ENCODE data around the gene FAM9A.
"Not testable (repeated sequence)": the region's sequence is repeated elsewhere in the genome, so short reads cannot be mapped to it uniquely, and the experiment has no call there.

FAM9A gene

GRCh38 chrX:8805046-8805445 lies 3.9 kb upstream of the FAM9A start:
- no peak overlapping the region for H3K27ac ChIP-seq
- TF ChIP-seq CTCF (conservative IDR thresholded peaks at IDR 0.05) (no peak), ZFX (IDR thresholded peaks at IDR 0.05) (no peak)

DNA sequence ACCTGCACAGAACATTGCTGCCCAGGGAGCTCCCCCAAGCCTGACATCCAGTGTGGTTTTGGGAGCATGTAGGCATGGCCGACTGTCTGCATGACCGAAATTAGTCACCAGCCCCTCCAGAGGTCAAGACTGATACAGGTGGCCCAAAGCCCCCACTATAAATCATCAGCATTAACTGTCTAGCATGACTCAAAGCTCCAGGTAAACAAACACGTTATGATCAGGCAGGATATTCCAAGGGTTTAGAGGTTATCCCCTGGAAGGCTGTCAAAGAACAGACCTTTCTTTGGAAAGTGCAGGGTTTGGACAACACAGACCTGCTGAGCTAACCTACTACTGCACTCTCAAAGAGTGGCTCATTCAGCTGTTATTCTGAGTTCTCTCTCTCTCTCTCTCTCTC lies 2.1 kb upstream of the FAM9A start:
- H3K27ac ChIP-seq, result no peak overlapping the region
- no peak for TF ChIP-seq CTCF (conservative IDR thresholded peaks at IDR 0.05)
- no peak for TF ChIP-seq ZFX (IDR thresholded peaks at IDR 0.05)

- H3K27ac ChIP-seq, result not testable (repeated sequence)
Observed at GRCh38 chrX:8800351-8800750, 832 bp downstream of the FAM9A start.

DNA sequence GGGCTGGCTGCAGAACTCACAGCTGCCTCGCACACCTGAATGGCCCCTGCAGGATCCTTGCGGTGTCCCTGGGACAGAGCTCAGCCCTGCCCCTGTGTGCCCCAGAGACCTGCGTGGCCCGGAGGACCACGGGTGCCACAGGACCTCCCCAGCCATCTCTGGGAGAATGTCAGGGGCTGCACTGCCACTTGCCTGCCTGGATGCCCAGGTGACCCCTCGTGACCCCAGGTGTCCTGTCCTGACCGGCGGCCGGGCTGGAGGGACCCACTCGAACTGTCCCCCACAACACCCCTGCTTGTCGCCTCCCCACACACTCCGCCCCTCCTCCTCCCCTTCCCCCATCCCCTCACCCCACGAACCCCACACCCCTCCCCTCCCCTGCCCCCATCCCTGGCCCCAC lies 1.9 kb downstream of the FAM9A start:
- H3K27ac ChIP-seq, result not testable (repeated sequence)

DNA sequence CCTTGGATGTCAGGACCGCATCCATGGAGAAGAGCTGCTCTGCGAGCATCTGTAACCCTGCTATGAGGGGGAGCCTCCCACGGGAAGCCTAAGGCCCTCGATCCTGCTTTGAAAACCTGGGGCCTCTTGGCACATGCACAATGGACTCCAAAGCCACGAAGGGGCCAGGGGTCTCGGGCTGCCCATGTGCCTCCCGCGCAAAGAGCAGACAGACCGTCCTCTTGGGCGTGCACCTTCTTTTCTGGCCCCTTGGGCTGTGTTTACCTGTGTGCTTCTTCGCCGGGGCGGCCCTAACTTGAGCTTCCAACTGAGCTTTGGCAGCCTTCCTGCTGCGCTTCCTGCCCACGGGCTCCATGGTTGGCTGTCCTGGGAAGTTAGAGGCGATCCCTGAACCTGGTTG lies 2.5 kb downstream of the FAM9A start:
- not testable (repeated sequence) for H3K27ac ChIP-seq

DNA sequence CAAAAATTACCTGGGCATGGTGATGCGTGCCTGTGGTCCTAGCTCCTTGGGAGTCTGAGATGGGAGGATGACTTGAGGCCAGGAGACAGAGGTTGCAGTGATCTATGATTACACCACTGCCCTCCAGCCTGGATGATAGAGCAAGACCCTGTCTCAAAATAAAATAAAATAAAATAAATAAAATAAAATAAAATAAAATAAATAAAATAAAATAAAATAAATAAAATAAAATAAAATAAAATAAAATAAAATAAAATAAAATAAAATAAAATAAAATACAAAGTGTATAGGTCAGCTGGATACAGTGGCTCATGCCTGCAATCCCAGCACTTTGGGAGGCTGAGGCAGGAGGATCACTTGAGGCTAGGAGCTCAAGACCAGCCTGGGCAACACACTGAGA lies 14.1 kb downstream of the FAM9A start:
- H3K27ac ChIP-seq, result not testable (repeated sequence)

GRCh38 chrX:8784162-8784561 lies 17.0 kb downstream of the FAM9A start:
- H3K27ac ChIP-seq, result no peak overlapping the region
- TF ChIP-seq ZFX (IDR thresholded peaks at IDR 0.05) (no peak), CTCF (conservative IDR thresholded peaks at IDR 0.05) (no peak)

- TF ChIP-seq ZFX (IDR thresholded peaks at IDR 0.05) (no peak), CTCF (conservative IDR thresholded peaks at IDR 0.05) (no peak)
- H3K27ac ChIP-seq, result no peak overlapping the region
Observed at GRCh38 chrX:8783714-8784098, 17.5 kb downstream of the FAM9A start.

GRCh38 chrX:8783097-8783713 lies 18.0 kb downstream of the FAM9A start:
- peak; percentile 72 for TF ChIP-seq CTCF (conservative IDR thresholded peaks at IDR 0.05)
- no peak for TF ChIP-seq ZFX (IDR thresholded peaks at IDR 0.05)
- no peak overlapping the region for H3K27ac ChIP-seq

GRCh38 chrX:8782595-8782994 lies 18.6 kb downstream of the FAM9A start:
- H3K27ac ChIP-seq, result no peak overlapping the region
- TF ChIP-seq CTCF (conservative IDR thresholded peaks at IDR 0.05) (no peak), ZFX (IDR thresholded peaks at IDR 0.05) (no peak)

DNA sequence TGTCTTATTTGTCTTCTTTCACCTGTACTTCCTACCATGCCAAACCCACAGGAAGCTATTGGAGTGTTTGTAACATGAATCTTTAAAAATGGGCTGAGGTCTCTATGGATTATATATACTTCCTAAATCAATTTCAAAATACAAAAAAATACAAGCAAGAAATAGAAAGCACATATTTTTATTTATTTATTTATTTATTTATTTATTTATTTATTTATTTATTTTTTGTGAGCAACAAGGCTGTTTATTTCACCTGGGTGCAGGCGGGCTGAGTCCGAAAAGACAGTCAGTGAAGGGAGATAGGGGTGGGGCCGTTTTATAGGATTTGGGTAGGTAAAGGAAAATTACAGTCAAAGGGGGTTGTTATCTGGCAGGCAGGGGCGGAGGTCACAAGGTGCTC lies 19.3 kb downstream of the FAM9A start:
- H3K27ac ChIP-seq, result not testable (repeated sequence)
